Measurements from ENCODE around the gene HSD17B2.

The HSD17B2 gene

GRCh38 chr16:82034981-82035612 lies at the start of gene HSD17B2:
HSD17B2 (plus strand) TSS chr16:82035253; CDS start chr16:82035425, 172 bp downstream.
- Histone ChIP-seq H3K9ac (ENCODE audit: low read length) (no peak within 1 kb of the TSS), H3K36me3 (ENCODE audit: control insufficient read depth, insufficient read depth, low read length, severe bottlenecking) (no peaks in the 10 kb centered on the region), H3K4me1 (ENCODE audit: control insufficient read depth, insufficient read depth, low read length) (peaks cover 4% of the 10 kb centered on the region), H3K9me3 (ENCODE audit: control insufficient read depth, low read length) (no peaks in the 10 kb centered on the region), H3K4me3 (ENCODE audit: low read length) (no peak within 1 kb of the TSS), H3K27me3 (replicated peaks; ENCODE audit: control insufficient read depth, insufficient read depth, low read length) (peaks cover 22% of the 10 kb centered on the region)
- DNase-seq (ENCODE audit: low read depth): peak; percentile 10

- Histone ChIP-seq H3K27me3 (replicated peaks; ENCODE audit: control insufficient read depth, insufficient read depth, low read length) (no peaks in the 10 kb centered on the region), H3K36me3 (ENCODE audit: control insufficient read depth, insufficient read depth, low read length, severe bottlenecking) (no peaks in the 10 kb centered on the region), H3K9me3 (ENCODE audit: control insufficient read depth, low read length) (no peaks in the 10 kb centered on the region), H3K9ac (ENCODE audit: low read length) (no peak overlapping the region), H3K4me3 (ENCODE audit: low read length) (no peak overlapping the region), H3K4me1 (ENCODE audit: control insufficient read depth, insufficient read depth, low read length) (no peaks in the 10 kb centered on the region)
- no peak for DNase-seq (ENCODE audit: low read depth)
These were observed 47.9 kb upstream of the HSD17B2 start for GRCh38 chr16:81987121-81987520.

- no peak for DNase-seq (ENCODE audit: low read depth)
- H3K9me3 ChIP-seq (ENCODE audit: control insufficient read depth, low read length): no peaks in the 10 kb centered on the region
- H3K4me1 ChIP-seq (ENCODE audit: control insufficient read depth, insufficient read depth, low read length): no peaks in the 10 kb centered on the region
- no peaks in the 10 kb centered on the region for H3K27me3 ChIP-seq (replicated peaks; ENCODE audit: control insufficient read depth, insufficient read depth, low read length)
- no peaks in the 10 kb centered on the region for H3K36me3 ChIP-seq (ENCODE audit: control insufficient read depth, insufficient read depth, low read length, severe bottlenecking)
- H3K4me3 ChIP-seq (ENCODE audit: low read length): no peak overlapping the region
- no peak overlapping the region for H3K9ac ChIP-seq (ENCODE audit: low read length)
These were observed 47.3 kb upstream of the HSD17B2 start for GRCh38 chr16:81987706-81988105.

- Histone ChIP-seq H3K4me3 (ENCODE audit: low read length) (no peak overlapping the region), H3K36me3 (ENCODE audit: control insufficient read depth, insufficient read depth, low read length, severe bottlenecking) (no peaks in the 10 kb centered on the region), H3K9me3 (ENCODE audit: control insufficient read depth, low read length) (no peaks in the 10 kb centered on the region), H3K4me1 (ENCODE audit: control insufficient read depth, insufficient read depth, low read length) (peaks cover 12% of the 10 kb centered on the region), H3K27me3 (replicated peaks; ENCODE audit: control insufficient read depth, insufficient read depth, low read length) (no peaks in the 10 kb centered on the region), H3K9ac (ENCODE audit: low read length) (no peak overlapping the region)
- no peak for DNase-seq (ENCODE audit: low read depth)
These were observed 42.2 kb upstream of the HSD17B2 start for GRCh38 chr16:81992859-81993258.

- peaks cover 17% of the 10 kb centered on the region for H3K4me1 ChIP-seq (ENCODE audit: control insufficient read depth, insufficient read depth, low read length)
- no peaks in the 10 kb centered on the region for H3K9me3 ChIP-seq (ENCODE audit: control insufficient read depth, low read length)
- DNase-seq (ENCODE audit: low read depth): no peak
These were observed 40.6 kb upstream of the HSD17B2 start for GRCh38 chr16:81994485-81994884.

GRCh38 chr16:81995651-81996050 lies 39.4 kb upstream of the HSD17B2 start:
- no peaks in the 10 kb centered on the region for H3K9me3 ChIP-seq (ENCODE audit: control insufficient read depth, low read length)
- H3K4me3 ChIP-seq (ENCODE audit: low read length): no peak overlapping the region
- H3K9ac ChIP-seq (ENCODE audit: low read length): no peak overlapping the region
- H3K27me3 ChIP-seq (replicated peaks; ENCODE audit: control insufficient read depth, insufficient read depth, low read length): no peaks in the 10 kb centered on the region
- no peaks in the 10 kb centered on the region for H3K36me3 ChIP-seq (ENCODE audit: control insufficient read depth, insufficient read depth, low read length, severe bottlenecking)
- no peak for DNase-seq (ENCODE audit: low read depth)
- H3K4me1 ChIP-seq (ENCODE audit: control insufficient read depth, insufficient read depth, low read length): peaks cover 17% of the 10 kb centered on the region

More at GRCh38 chr16:81994485-81994884, 40.6 kb upstream of the HSD17B2 start:
- Histone ChIP-seq H3K36me3 (ENCODE audit: control insufficient read depth, insufficient read depth, low read length, severe bottlenecking) (no peaks in the 10 kb centered on the region), H3K9ac (ENCODE audit: low read length) (no peak overlapping the region), H3K27me3 (replicated peaks; ENCODE audit: control insufficient read depth, insufficient read depth, low read length) (no peaks in the 10 kb centered on the region), H3K4me3 (ENCODE audit: low read length) (no peak overlapping the region)

- H3K4me1 ChIP-seq (ENCODE audit: control insufficient read depth, insufficient read depth, low read length): peaks cover 17% of the 10 kb centered on the region
- no peak overlapping the region for H3K4me3 ChIP-seq (ENCODE audit: low read length)
- DNase-seq (ENCODE audit: low read depth): peak; percentile 32
- no peaks in the 10 kb centered on the region for H3K9me3 ChIP-seq (ENCODE audit: control insufficient read depth, low read length)
- H3K27me3 ChIP-seq (replicated peaks; ENCODE audit: control insufficient read depth, insufficient read depth, low read length): no peaks in the 10 kb centered on the region
- no peak overlapping the region for H3K9ac ChIP-seq (ENCODE audit: low read length)
- H3K36me3 ChIP-seq (ENCODE audit: control insufficient read depth, insufficient read depth, low read length, severe bottlenecking): no peaks in the 10 kb centered on the region
These were observed 38.2 kb upstream of the HSD17B2 start for GRCh38 chr16:81996664-81997509.

GRCh38 chr16:81997738-81998137 lies 37.3 kb upstream of the HSD17B2 start:
- Histone ChIP-seq H3K36me3 (ENCODE audit: control insufficient read depth, insufficient read depth, low read length, severe bottlenecking) (no peaks in the 10 kb centered on the region), H3K9me3 (ENCODE audit: control insufficient read depth, low read length) (no peaks in the 10 kb centered on the region), H3K4me3 (ENCODE audit: low read length) (no peak overlapping the region), H3K27me3 (replicated peaks; ENCODE audit: control insufficient read depth, insufficient read depth, low read length) (peaks cover 2% of the 10 kb centered on the region), H3K4me1 (ENCODE audit: control insufficient read depth, insufficient read depth, low read length) (peaks cover 17% of the 10 kb centered on the region), H3K9ac (ENCODE audit: low read length) (no peak overlapping the region)
- peak; percentile 84 for DNase-seq (ENCODE audit: low read depth)

GRCh38 chr16:82002831-82003230 lies 32.2 kb upstream of the HSD17B2 start:
- H3K9me3 ChIP-seq (ENCODE audit: control insufficient read depth, low read length): no peaks in the 10 kb centered on the region
- H3K27me3 ChIP-seq (replicated peaks; ENCODE audit: control insufficient read depth, insufficient read depth, low read length): peaks cover 21% of the 10 kb centered on the region
- no peak overlapping the region for H3K4me3 ChIP-seq (ENCODE audit: low read length)
- H3K36me3 ChIP-seq (ENCODE audit: control insufficient read depth, insufficient read depth, low read length, severe bottlenecking): no peaks in the 10 kb centered on the region
- H3K4me1 ChIP-seq (ENCODE audit: control insufficient read depth, insufficient read depth, low read length): peaks cover 5% of the 10 kb centered on the region
- DNase-seq (ENCODE audit: low read depth): no peak
- no peak overlapping the region for H3K9ac ChIP-seq (ENCODE audit: low read length)

- H3K9me3 ChIP-seq (ENCODE audit: control insufficient read depth, low read length): peaks cover 17% of the 10 kb centered on the region
- no peaks in the 10 kb centered on the region for H3K36me3 ChIP-seq (ENCODE audit: control insufficient read depth, insufficient read depth, low read length, severe bottlenecking)
- H3K9ac ChIP-seq (ENCODE audit: low read length): no peak overlapping the region
- peaks cover 21% of the 10 kb centered on the region for H3K27me3 ChIP-seq (replicated peaks; ENCODE audit: control insufficient read depth, insufficient read depth, low read length)
- no peak overlapping the region for H3K4me3 ChIP-seq (ENCODE audit: low read length)
- no peak for DNase-seq (ENCODE audit: low read depth)
- H3K4me1 ChIP-seq (ENCODE audit: control insufficient read depth, insufficient read depth, low read length): no peaks in the 10 kb centered on the region
These were observed 30.5 kb upstream of the HSD17B2 start for GRCh38 chr16:82004601-82005000.

GRCh38 chr16:82005027-82005830 lies 29.8 kb upstream of the HSD17B2 start:
- no peak overlapping the region for H3K4me3 ChIP-seq (ENCODE audit: low read length)
- H3K27me3 ChIP-seq (replicated peaks; ENCODE audit: control insufficient read depth, insufficient read depth, low read length): peaks cover 26% of the 10 kb centered on the region
- DNase-seq (ENCODE audit: low read depth): no peak
- H3K4me1 ChIP-seq (ENCODE audit: control insufficient read depth, insufficient read depth, low read length): no peaks in the 10 kb centered on the region
- no peak overlapping the region for H3K9ac ChIP-seq (ENCODE audit: low read length)
- H3K36me3 ChIP-seq (ENCODE audit: control insufficient read depth, insufficient read depth, low read length, severe bottlenecking): no peaks in the 10 kb centered on the region
- H3K9me3 ChIP-seq (ENCODE audit: control insufficient read depth, low read length): peaks cover 17% of the 10 kb centered on the region

Data from adipocyte (in vitro differentiated cells).